Neural cell (in vitro differentiated cells): ENCODE measurements around the gene TRIM63. TPM values are rescaled to one million over a fixed set of nuclear protein-coding genes. Genes with fewer than 3 reads are reported as not detected.

Experiments used
- H2AFZ ChIP-seq: fragments of 200-600, 300-800 bp; sonication (generic), shearing (Covaris generic); 2 replicates; pipeline ENCODE4 v1.6.0; 2014; ENCODE audit warnings: low read depth, mild to moderate bottlenecking, antibody characterized with exemption, low read length, moderate library complexity
- H3F3A ChIP-seq: fragments of 200-600 bp; shearing (Covaris generic); 2 replicates; pipeline ENCODE4 v1.6.1; 2016; ENCODE audit warnings: mild to moderate bottlenecking, moderate library complexity, mixed read lengths, antibody characterized with exemption, low read length; ENCODE audit not compliant: insufficient read depth, poor library complexity, severe bottlenecking
- H3K27ac ChIP-seq: fragments of 200-600, 300-800 bp; sonication (generic), shearing (Covaris generic); 2 replicates; pipeline ENCODE4 v1.5.1; 2014; ENCODE audit warnings: mild to moderate bottlenecking, low read length, moderate library complexity
- H3K27me3 ChIP-seq: fragments of 300-800, 200-600 bp; sonication (generic), shearing (Covaris generic); 2 replicates; pipeline ENCODE4 v1.6.0; 2014; ENCODE audit warnings: mild to moderate bottlenecking, low read depth, low read length, moderate library complexity; ENCODE audit not compliant: insufficient read depth
- H3K36me3 ChIP-seq: fragments of 300-800, 200-600 bp; sonication (generic), shearing (Covaris generic); 2 replicates; pipeline ENCODE4 v1.5.1; 2014; ENCODE audit warnings: mild to moderate bottlenecking, antibody characterized with exemption, low read length, moderate library complexity; ENCODE audit not compliant: insufficient read depth
- H3K4me2 ChIP-seq: fragments of 300-800, 200-600 bp; sonication (generic), shearing (Covaris generic); 2 replicates; pipeline ENCODE4 v1.6.0; 2014; ENCODE audit warnings: mild to moderate bottlenecking, low read length
- H3K4me3 ChIP-seq: fragments of 300-800, 200-600 bp; sonication (generic), shearing (Covaris generic); 2 replicates; pipeline ENCODE4 v1.5.1; 2014; ENCODE audit warnings: mild to moderate bottlenecking, low read length, moderate library complexity
- H3K79me2 ChIP-seq: fragments of 200-600 bp; shearing (Covaris generic); replicated peaks from 2 replicates; pipeline ENCODE4 v1.6.0; 2014; ENCODE audit warnings: mild to moderate bottlenecking, low read length, moderate library complexity; ENCODE audit not compliant: insufficient read depth
- H3K9ac ChIP-seq: fragments of 300-800, 200-600 bp; sonication (generic), shearing (Covaris generic); 2 replicates; pipeline ENCODE4 v1.6.1; 2016; ENCODE audit warnings: mild to moderate bottlenecking, low read length, mixed read lengths
- H3K9me2 ChIP-seq: fragments of 200-600 bp; shearing (Covaris generic); 2 replicates; pipeline ENCODE4 v1.6.1; 2016; ENCODE audit warnings: mild to moderate bottlenecking, low read length, mixed read lengths; ENCODE audit not compliant: insufficient read depth
- H3K9me3 ChIP-seq: fragments of 200-600, 300-800 bp; sonication (generic), shearing (Covaris generic); 2 replicates; pipeline ENCODE4 v1.6.1; 2016; ENCODE audit warnings: mild to moderate bottlenecking, mixed run types, low read length, moderate library complexity, mixed read lengths
- H4K20me1 ChIP-seq: fragments of 200-600 bp; shearing (Covaris generic); 2 replicates; pipeline ENCODE4 v1.6.1; 2016; ENCODE audit warnings: mild to moderate bottlenecking, mixed run types; ENCODE audit not compliant: insufficient read depth
- CTCF ChIP-seq: fragments of 450-650 bp; IDR thresholded peaks from 2 replicates; pipeline ENCODE4 v1.5.1; 2014; ENCODE audit warnings: antibody characterized with exemption, mild to moderate bottlenecking, moderate library complexity; ENCODE audit not compliant: poor library complexity, severe bottlenecking
- EP300 ChIP-seq: fragments of 450-650 bp; conservative IDR thresholded peaks from 2 replicates; pipeline ENCODE4 v1.6.1; 2014; ENCODE audit warnings: antibody characterized with exemption, mild to moderate bottlenecking, moderate library complexity; ENCODE audit not compliant: poor library complexity, severe bottlenecking
- EZH2 ChIP-seq: fragments of 200-600, 300-800 bp; shearing (Covaris generic), sonication (generic); IDR thresholded peaks from 2 replicates; pipeline ENCODE4 v1.6.1; 2014; ENCODE audit warnings: antibody characterized with exemption, low read length, borderline replicate concordance, mild to moderate bottlenecking; ENCODE audit not compliant: insufficient read depth, poor library complexity, severe bottlenecking
- MXI1 ChIP-seq: fragments of 450-650 bp; conservative IDR thresholded peaks from 2 replicates; pipeline ENCODE4 v1.6.1; 2014; ENCODE audit warnings: antibody characterized with exemption, mild to moderate bottlenecking; ENCODE audit not compliant: poor library complexity, severe bottlenecking
- POLR2AphosphoS5 ChIP-seq: IDR thresholded peaks from 2 replicates; pipeline ENCODE4 v1.6.1; 2012
- RAD21 ChIP-seq: fragments of 450-650 bp; conservative IDR thresholded peaks from 2 replicates; pipeline ENCODE4 v1.6.1; 2014; ENCODE audit warnings: antibody characterized with exemption, mild to moderate bottlenecking, moderate library complexity
- REST ChIP-seq: IDR thresholded peaks from 2 replicates; pipeline ENCODE4 v1.6.1; 2012; ENCODE audit warnings: borderline replicate concordance
- SMC3 ChIP-seq: fragments of 450-650 bp; conservative IDR thresholded peaks from 2 replicates; pipeline ENCODE4 v1.6.1; 2014; ENCODE audit warnings: antibody characterized with exemption, mild to moderate bottlenecking, moderate library complexity; ENCODE audit not compliant: poor library complexity
- TAF1 ChIP-seq: IDR thresholded peaks from 2 replicates; pipeline ENCODE4 v1.6.1; 2012; ENCODE audit warnings: low read depth
- polyA plus RNA-seq: library from polyadenylated mRNA; depleted of rRNA; stranded (reverse); fragments of >200 nt; gene quantifications from 2 replicates; pipeline ENCODE4 v1.2.3, GENCODE V29; 2014

Gene TRIM63
- polyA plus RNA-seq, 1 donor from 2014 or later = not detected

- Histone ChIP-seq H3K36me3 (no peaks in the 10 kb centered on the region), H3K9ac (peak overlapping the region; percentile 92), H3K4me2 (peak overlapping the region; percentile 91), H3F3A (peaks cover 4% of the 10 kb centered on the region), H3K9me2 (no peaks in the 10 kb centered on the region), H3K79me2 (peaks cover 11% of the 10 kb centered on the region), H3K27ac (peak overlapping the region; percentile 88), H3K9me3 (no peaks in the 10 kb centered on the region), H4K20me1 (no peaks in the 10 kb centered on the region), H3K4me3 (peak overlapping the region; percentile 99), H3K27me3 (no peaks in the 10 kb centered on the region), H2AFZ (peak overlapping the region; percentile 51)
- TF ChIP-seq REST = no peak
- TF ChIP-seq POLR2AphosphoS5 = no peak
- no peak for TF ChIP-seq RAD21
- TF ChIP-seq TAF1 = no peak
- TF ChIP-seq SMC3 = no peak
- no peak for TF ChIP-seq CTCF
- no peak for TF ChIP-seq EP300
- TF ChIP-seq EZH2 = no peak
- TF ChIP-seq MXI1 = no peak
Measured at GRCh38 chr1:26112407-26112775, 45.0 kb upstream of the TRIM63 start.

GRCh38 chr1:26111530-26112406 lies 44.3 kb upstream of the TRIM63 start, which contains the start of gene PDIK1L:
Gene PDIK1L (plus strand): TSS chr1:26111824. CDS start chr1:26114309, 2,485 bp downstream.
- peak within 1 kb of the TSS; percentile 96 for H3K27ac ChIP-seq
- TF ChIP-seq MXI1 = peak; percentile 93
- peak; percentile 38 for TF ChIP-seq EP300
- peak; percentile 85 for TF ChIP-seq POLR2AphosphoS5
- no peak for TF ChIP-seq REST
- TF ChIP-seq SMC3 = no peak
- TF ChIP-seq CTCF = no peak
- H2AFZ ChIP-seq = peak within 1 kb of the TSS; percentile 75
- H3K4me2 ChIP-seq = peak within 1 kb of the TSS; percentile 91
- H3K27me3 ChIP-seq = no peaks in the 10 kb centered on the region
- H4K20me1 ChIP-seq = no peaks in the 10 kb centered on the region
- peaks cover 11% of the 10 kb centered on the region for H3K79me2 ChIP-seq
- no peaks in the 10 kb centered on the region for H3K9me2 ChIP-seq
- no peaks in the 10 kb centered on the region for H3K9me3 ChIP-seq
- H3K36me3 ChIP-seq = no peaks in the 10 kb centered on the region
- peaks cover 4% of the 10 kb centered on the region for H3F3A ChIP-seq
- peak within 1 kb of the TSS; percentile 96 for H3K9ac ChIP-seq
- H3K4me3 ChIP-seq = peak within 1 kb of the TSS; percentile 99
